K562 (cell line): ENCODE data around the gene CEP120. TPM values are rescaled to one million over a fixed set of nuclear protein-coding genes. Genes with fewer than 3 reads are reported as not detected.
A peak's percentile ranks its signal among the peaks of the same experiment; 100 is the strongest.

Experiments used
- AFF4 ChIP-seq: sonication (generic); formaldehyde crosslinking; IDR thresholded peaks from 2 replicates; pipeline ENCODE4 v1.8.0; 2023; ENCODE audit warnings: mild to moderate bottlenecking, missing genetic modification reagents
- ARID2 ChIP-seq: fragments of 450-650 bp; IDR thresholded peaks from 2 replicates; pipeline ENCODE4 v1.6.1; 2017; ENCODE audit warnings: antibody characterized with exemption, mild to moderate bottlenecking
- ARID4B ChIP-seq: sonication (generic); formaldehyde crosslinking; IDR thresholded peaks from 2 replicates; pipeline ENCODE4 v1.8.0; 2022; ENCODE audit warnings: mild to moderate bottlenecking, missing genetic modification reagents
- FOXP1 ChIP-seq: sonication (generic); formaldehyde crosslinking; IDR thresholded peaks from 2 replicates; pipeline ENCODE4 v1.8.0; 2022; ENCODE audit warnings: mild to moderate bottlenecking, missing genetic modification reagents
- KAT7 ChIP-seq: sonication (generic); formaldehyde crosslinking; IDR thresholded peaks from 2 replicates; pipeline ENCODE4 v1.8.0; 2022; ENCODE audit warnings: missing genetic modification reagents, mild to moderate bottlenecking, borderline replicate concordance
- LARP7 ChIP-seq: fragments of 450-650 bp; IDR thresholded peaks from 2 replicates; pipeline ENCODE4 v1.6.1; 2016
- PATZ1 ChIP-seq: fragments of 250-450 bp; sonication (Bioruptor Pico); IDR thresholded peaks from 2 replicates; pipeline ENCODE4 v1.5.0; 2020; ENCODE audit warnings: mild to moderate bottlenecking, borderline replicate concordance
- POLR2B ChIP-seq: fragments of 450-650 bp; IDR thresholded peaks from 2 replicates; pipeline ENCODE4 v1.6.1; 2018; ENCODE audit warnings: low read depth; ENCODE audit not compliant: partially characterized antibody
- SMAD2 ChIP-seq: fragments of 150-350 bp; IDR thresholded peaks from 2 replicates; pipeline ENCODE4 v1.6.1; 2014; ENCODE audit warnings: low read depth, mild to moderate bottlenecking, low read length
- SMARCA5 ChIP-seq: fragments of 450-650 bp; IDR thresholded peaks from 2 replicates; pipeline ENCODE4 v1.6.1; 2016
- SMARCB1 ChIP-seq: IDR thresholded peaks from 2 replicates; pipeline ENCODE4 v1.6.1; 2011; ENCODE audit warnings: improper control_type of control experiment, low read depth; ENCODE audit not compliant: insufficient read length
- THAP12 ChIP-seq: fragments of 250-450 bp; sonication (Bioruptor Pico); IDR thresholded peaks from 2 replicates; pipeline ENCODE4 v1.9.0; 2021; ENCODE audit warnings: mild to moderate bottlenecking, inconsistent platforms
- ZNF124 ChIP-seq: sonication (generic); formaldehyde crosslinking; IDR thresholded peaks from 2 replicates; pipeline ENCODE4 v1.8.1; 2022; ENCODE audit warnings: missing genetic modification reagents
- polyA plus RNA-seq, 8 experiments: library from polyadenylated mRNA; depleted of rRNA in 4 of 8; stranded (reverse) in 5 of 8; unstranded in 3 of 8; fragments of >200 nt; fragmentation: Nextera tagmentation in 2 of 8; fragmentation: Illumina TruSeq in 1 of 8; extraction: Ambion mirVana in 2 of 8; extraction: Trizol in 1 of 8; gene quantifications; 2 replicates each; pipeline versions ENCODE4 v1.2.1 to v1.2.3, GENCODE V29; 2011 to 2014; ENCODE audit warnings: inconsistent platforms in 1 of 8, missing spikeins in 1 of 8
- total RNA-seq, 7 experiments: library from RNA; depleted of rRNA in 6 of 7; stranded (reverse); fragments of >200 nt in 6 of 7; fragmentation: Illumina TruSeq in 2 of 7; extraction: Trizol in 2 of 7; gene quantifications; 2 replicates each; pipeline versions ENCODE4 v1.2.1 to v1.2.3, GENCODE V29; 2011 to 2021; ENCODE audit warnings: low replicate concordance in 1 of 7

The CEP120 gene
- total and polyA plus RNA-seq, 9 of the 15 experiments (the other 6 are each of a cell fraction or from before 2014, with no cell fraction given), result 3.3 to 24.9 (median 14.4) TPM

- peak; percentile 84 for TF ChIP-seq THAP12
- TF ChIP-seq KAT7, result 0 out of 2 replicates have a peak, but pooled peaks have one; percentile 64
- TF ChIP-seq LARP7, result no peak
- no peak for TF ChIP-seq ARID2
- TF ChIP-seq ARID4B (CRISPR knock-in tag), result no peak
- TF ChIP-seq SMAD2, result no peak
- TF ChIP-seq SMARCA5, result no peak
- peak; percentile 72 for TF ChIP-seq POLR2B
- 0 out of 2 replicates have a peak, but pooled peaks have one; percentile 22 for TF ChIP-seq FOXP1
- TF ChIP-seq ZNF124 (CRISPR knock-in tag), result no peak
- TF ChIP-seq AFF4, result no peak
- TF ChIP-seq PATZ1 (CRISPR knock-in tag), result no peak
- TF ChIP-seq SMARCB1, result no peak
Measured at GRCh38 chr5:123423278-123424149, at the start of gene CEP120 (continued).
